Esophagus muscularis mucosa (tissue), 4 donors: ENCODE data around the gene AFM. TPM values are rescaled to one million over a fixed set of nuclear protein-coding genes. Genes with fewer than 3 reads are reported as not detected.

Source experiments
- DNase-seq: peaks from one replicate; pipeline ENCODE4 v3.0.0-alpha.2; 2017; ENCODE audit errors: extremely low spot score
- H3K27ac ChIP-seq, 4 donors: fragments of 200-600 bp; sonication (generic); replicated peaks in 1 of 4; 1 replicate in 3 of 4; 2 replicates in 1 of 4; pipeline ENCODE4 v1.5.1; 2016 to 2019; ENCODE audit warnings: mild to moderate bottlenecking in 1 of 4
- H3K27me3 ChIP-seq, 4 donors: fragments of 200-600 bp; sonication (generic); one replicate each; pipeline versions ENCODE4 v1.5.1 to v1.6.0; 2016 to 2019
- H3K36me3 ChIP-seq, 4 donors: fragments of 200-600 bp; sonication (generic); one replicate each; pipeline ENCODE4 v1.5.1; 2016 to 2019
- H3K4me1 ChIP-seq, 4 donors: fragments of 200-600 bp; sonication (generic); one replicate each; pipeline ENCODE4 v1.5.1; 2016 to 2019
- H3K4me3 ChIP-seq, 4 donors: fragments of 200-600 bp; sonication (generic); 1 replicate in 2 of 4; 2 replicates in 2 of 4; pipeline ENCODE4 v1.5.1; 2016 to 2019; ENCODE audit warnings: mild to moderate bottlenecking in 4 of 4, moderate library complexity in 1 of 4
- H3K9me3 ChIP-seq, 4 donors: fragments of 200-600 bp; sonication (generic); 1 replicate in 3 of 4; 2 replicates in 1 of 4; pipeline ENCODE4 v1.5.1; 2016 to 2019
- EP300 ChIP-seq: sonication (generic); formaldehyde crosslinking; IDR thresholded peaks from one replicate; pipeline ENCODE4 v1.6.1; 2017; ENCODE audit warnings: antibody characterized with exemption
- POLR2A ChIP-seq: fragments of 450-650 bp; IDR thresholded peaks from one replicate; pipeline ENCODE4 v1.6.1; 2017; ENCODE audit warnings: antibody characterized with exemption, moderate library complexity, mild to moderate bottlenecking, low read depth
- POLR2AphosphoS5 ChIP-seq, 2 donors: sonication (generic); formaldehyde crosslinking; IDR thresholded peaks; one replicate each; pipeline ENCODE4 v1.6.1; 2017; ENCODE audit warnings: antibody characterized with exemption in 2 of 2
- WGBS: methylation state at CpG from one replicate; pipeline ENCODE4 v1.1.5; 2018; 5-methylcytosine and 5-hydroxymethylcytosine counted together
- intact Hi-C: fragments of 100-400 bp; cut with DNase I; formaldehyde crosslinking; loops from one replicate; pipeline ENCODE4 v1.15.1; 2023
- total RNA-seq, 4 donors: library from RNA; depleted of rRNA; stranded (reverse); fragments of >200 nt; gene quantifications; one replicate each; pipeline versions ENCODE4 v1.1.0 to v1.2.1, GENCODE V29; 2016
- TF ChIP-seq, protein P1 (sequence below), 3 experiments: fragments of 200-600 bp in 2 of 3; fragments of 450-650 bp in 1 of 3; sonication (generic) in 2 of 3; IDR thresholded peaks; one replicate each; pipeline ENCODE4 v1.5.1; 2017 to 2019; ENCODE audit warnings: antibody characterized with exemption in 3 of 3, mild to moderate bottlenecking in 2 of 3, moderate library complexity in 1 of 3

Gene AFM
- total RNA-seq, 4 donors from 2014 or later = not detected

DNA sequence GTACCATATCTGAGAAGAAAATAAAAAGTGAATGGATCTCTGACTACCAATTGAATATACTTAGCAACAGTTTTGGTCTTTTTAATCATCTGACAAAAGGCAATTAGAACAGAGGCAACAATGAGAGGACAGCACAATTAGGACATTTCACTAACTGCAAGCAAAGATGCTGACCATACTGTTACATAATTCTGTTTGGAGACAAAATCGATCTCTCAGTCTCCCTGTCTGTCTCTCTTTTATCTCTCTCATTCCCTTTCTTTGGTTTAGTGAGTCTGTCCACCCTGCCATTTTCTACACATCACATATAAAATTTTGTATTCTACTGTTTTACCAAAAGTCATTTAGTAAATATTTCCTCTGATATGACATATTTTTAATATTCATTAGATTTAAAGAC lies 2.2 kb upstream of the AFM start:
- Histone ChIP-seq H3K36me3 (no peaks in the 10 kb centered on the region), H3K4me3 (no peak overlapping the region), H3K27me3 (no peaks in the 10 kb centered on the region), H3K4me1 (no peaks in the 10 kb centered on the region), H3K9me3 (no peaks in the 10 kb centered on the region), H3K27ac (no peak overlapping the region)
- 65% methylated on average over 1 of the region's 1 CpG for WGBS
- TF ChIP-seq, protein P1, sequence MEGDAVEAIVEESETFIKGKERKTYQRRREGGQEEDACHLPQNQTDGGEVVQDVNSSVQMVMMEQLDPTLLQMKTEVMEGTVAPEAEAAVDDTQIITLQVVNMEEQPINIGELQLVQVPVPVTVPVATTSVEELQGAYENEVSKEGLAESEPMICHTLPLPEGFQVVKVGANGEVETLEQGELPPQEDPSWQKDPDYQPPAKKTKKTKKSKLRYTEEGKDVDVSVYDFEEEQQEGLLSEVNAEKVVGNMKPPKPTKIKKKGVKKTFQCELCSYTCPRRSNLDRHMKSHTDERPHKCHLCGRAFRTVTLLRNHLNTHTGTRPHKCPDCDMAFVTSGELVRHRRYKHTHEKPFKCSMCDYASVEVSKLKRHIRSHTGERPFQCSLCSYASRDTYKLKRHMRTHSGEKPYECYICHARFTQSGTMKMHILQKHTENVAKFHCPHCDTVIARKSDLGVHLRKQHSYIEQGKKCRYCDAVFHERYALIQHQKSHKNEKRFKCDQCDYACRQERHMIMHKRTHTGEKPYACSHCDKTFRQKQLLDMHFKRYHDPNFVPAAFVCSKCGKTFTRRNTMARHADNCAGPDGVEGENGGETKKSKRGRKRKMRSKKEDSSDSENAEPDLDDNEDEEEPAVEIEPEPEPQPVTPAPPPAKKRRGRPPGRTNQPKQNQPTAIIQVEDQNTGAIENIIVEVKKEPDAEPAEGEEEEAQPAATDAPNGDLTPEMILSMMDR (IDR thresholded peaks at IDR 0.05) = no peak
- TF ChIP-seq POLR2A = no peak
- TF ChIP-seq POLR2AphosphoS5 (IDR thresholded peaks at IDR 0.05) = no peak
- TF ChIP-seq EP300 = no peak
- no peak for DNase-seq
- intact Hi-C loops = no loop called here

DNA sequence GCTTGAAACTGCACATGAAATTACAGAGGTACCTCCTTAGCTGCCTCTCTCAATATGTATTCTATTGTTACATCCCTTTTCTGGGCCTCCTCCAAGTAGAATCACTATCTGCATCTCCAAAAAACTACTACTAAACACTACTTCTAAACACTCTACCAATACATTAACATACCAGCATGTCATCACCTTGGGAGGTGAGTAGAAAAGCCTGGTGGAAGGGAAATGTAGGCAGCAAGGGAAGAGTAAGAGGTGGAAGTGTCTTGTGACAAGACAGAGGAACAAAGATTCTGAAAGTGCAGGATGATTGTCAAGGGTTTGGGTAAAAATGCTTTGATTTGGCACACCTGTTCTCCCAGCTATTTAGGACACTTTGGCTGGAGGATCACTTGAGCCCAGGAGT lies 3.5 kb downstream of the AFM start:
- Histone ChIP-seq H3K27ac (no peak overlapping the region), H3K9me3 (no peaks in the 10 kb centered on the region), H3K36me3 (no peaks in the 10 kb centered on the region), H3K27me3 (no peaks in the 10 kb centered on the region), H3K4me1 (no peaks in the 10 kb centered on the region), H3K4me3 (no peak overlapping the region)
- no peak for DNase-seq
- TF ChIP-seq POLR2AphosphoS5 (IDR thresholded peaks at IDR 0.05) (no peak), POLR2A (no peak)
- TF ChIP-seq, protein P1 (IDR thresholded peaks at IDR 0.05) = no peak
- intact Hi-C loops = no loop called here

DNA sequence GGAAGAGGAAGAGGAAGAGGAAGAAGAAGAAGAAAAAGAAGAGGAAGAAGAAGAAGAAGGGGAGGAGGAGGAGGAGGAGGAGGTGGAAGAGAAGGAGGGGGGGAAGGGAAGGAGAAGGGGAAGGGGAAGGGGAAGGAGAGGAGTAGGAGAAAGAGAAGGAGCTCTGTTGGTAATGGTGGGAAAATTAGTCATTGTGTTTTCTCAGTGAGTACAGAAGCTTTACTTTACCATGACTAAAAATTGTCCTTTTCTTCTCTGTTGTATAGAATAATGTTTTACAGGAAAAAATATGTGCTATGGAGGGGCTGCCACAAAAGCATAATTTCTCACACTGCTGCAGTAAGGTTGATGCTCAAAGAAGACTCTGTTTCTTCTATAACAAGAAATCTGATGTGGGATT lies 4.1 kb downstream of the AFM start:
- H3K4me3 ChIP-seq = no peak overlapping the region
- no peaks in the 10 kb centered on the region for H3K9me3 ChIP-seq
- H3K27ac ChIP-seq = no peak overlapping the region
- intact Hi-C loops = no loop called here
- DNase-seq = no peak
- H3K36me3 ChIP-seq = no peaks in the 10 kb centered on the region
- TF ChIP-seq POLR2A (no peak), POLR2AphosphoS5 (IDR thresholded peaks at IDR 0.05) (no peak), EP300 (no peak)
- TF ChIP-seq, protein P1 (IDR thresholded peaks at IDR 0.05) = no peak
- no peaks in the 10 kb centered on the region for H3K4me1 ChIP-seq
- no peaks in the 10 kb centered on the region for H3K27me3 ChIP-seq

- no peaks in the 10 kb centered on the region for H3K4me1 ChIP-seq
- H3K27ac ChIP-seq = no peak overlapping the region
- no peak for DNase-seq
- no peak overlapping the region for H3K4me3 ChIP-seq
- H3K9me3 ChIP-seq = no peaks in the 10 kb centered on the region
- TF ChIP-seq, protein P1 (IDR thresholded peaks at IDR 0.05) = no peak
- TF ChIP-seq POLR2A (no peak), POLR2AphosphoS5 (IDR thresholded peaks at IDR 0.05) (no peak), EP300 (no peak)
- no peaks in the 10 kb centered on the region for H3K36me3 ChIP-seq
- H3K27me3 ChIP-seq = no peaks in the 10 kb centered on the region
- intact Hi-C loops = no loop called here
- 85% methylated on average over 1 of the region's 1 CpG for WGBS
Observed at GRCh38 chr4:73486497-73486896, 5.0 kb downstream of the AFM start.

GRCh38 chr4:73487233-73487632 lies 5.7 kb downstream of the AFM start:
- H3K27me3 ChIP-seq = no peaks in the 10 kb centered on the region
- intact Hi-C loops = no loop called here
- H3K27ac ChIP-seq = no peak overlapping the region
- TF ChIP-seq, protein P1 (IDR thresholded peaks at IDR 0.05) = no peak
- no peak for TF ChIP-seq POLR2AphosphoS5 (IDR thresholded peaks at IDR 0.05)
- TF ChIP-seq EP300 = no peak
- no peak for TF ChIP-seq POLR2A
- H3K36me3 ChIP-seq = no peaks in the 10 kb centered on the region
- no peaks in the 10 kb centered on the region for H3K9me3 ChIP-seq
- 94% methylated on average over 1 of the region's 1 CpG for WGBS
- no peak overlapping the region for H3K4me3 ChIP-seq
- DNase-seq = no peak
- no peaks in the 10 kb centered on the region for H3K4me1 ChIP-seq
